ENCODE results near the gene BLNK.

BLNK gene

GRCh38 chr10:96288151-96288621, 16.8 kb upstream of the BLNK start:
- DNase-seq (ENCODE audit: low read depth in 2 of 2) = no peak

DNA sequence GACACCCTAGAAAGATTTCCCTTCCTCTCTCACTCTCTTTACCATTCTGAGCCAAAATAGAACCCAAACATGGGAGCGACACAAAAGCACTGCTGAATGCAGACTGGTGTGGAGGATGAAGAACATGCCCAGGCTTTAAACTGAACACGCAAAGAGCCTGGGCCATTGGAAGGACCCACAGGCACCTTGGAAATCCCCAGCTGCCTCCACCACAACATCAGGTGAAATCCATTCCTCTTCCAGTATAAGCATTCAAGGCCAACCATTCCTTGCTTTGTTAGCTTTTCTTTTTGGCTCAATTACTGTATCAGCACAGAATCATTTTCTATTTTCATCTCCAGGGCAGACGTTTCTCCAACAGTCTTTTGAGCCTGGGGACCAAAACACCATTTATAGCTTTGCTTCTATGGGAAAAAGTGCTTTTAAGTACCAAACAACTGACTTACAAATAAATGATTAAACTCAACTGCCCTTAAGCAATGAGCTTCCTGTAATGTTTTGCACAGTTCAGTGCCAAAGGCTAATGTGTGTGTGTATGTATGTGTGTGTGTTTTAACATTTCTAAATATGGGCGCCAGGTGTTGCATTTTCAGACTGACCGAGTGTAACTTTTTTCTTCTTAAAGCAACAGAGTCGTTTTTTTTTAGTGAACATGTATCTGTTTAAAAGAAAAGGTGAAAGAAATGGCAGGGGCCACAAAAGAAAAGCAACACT, 16.2 kb upstream of the BLNK start:
- no peak for DNase-seq (ENCODE audit: low read depth in 2 of 2)

DNA sequence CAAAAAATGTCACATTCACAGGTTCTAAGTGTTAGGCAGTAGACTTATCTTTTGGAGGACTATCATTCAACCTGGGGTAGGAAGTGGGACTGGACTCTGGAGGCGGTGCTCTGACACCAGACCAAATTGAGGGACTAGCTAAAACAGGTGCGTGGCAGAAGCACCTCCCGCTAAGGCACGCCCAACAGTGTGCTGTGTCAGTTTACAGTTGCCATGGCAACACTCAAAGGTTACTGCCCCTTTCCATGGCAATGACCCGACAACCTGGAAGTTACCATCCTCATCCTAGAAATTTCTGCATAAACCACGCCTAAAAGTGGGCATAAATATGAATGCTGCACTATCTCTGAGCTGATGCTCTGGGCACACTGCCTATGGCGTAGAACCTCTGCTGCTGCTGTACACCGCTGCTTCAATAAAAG, 14.0 kb upstream of the BLNK start:
- DNase-seq (ENCODE audit: low read depth in 2 of 2) = no peak

DNA sequence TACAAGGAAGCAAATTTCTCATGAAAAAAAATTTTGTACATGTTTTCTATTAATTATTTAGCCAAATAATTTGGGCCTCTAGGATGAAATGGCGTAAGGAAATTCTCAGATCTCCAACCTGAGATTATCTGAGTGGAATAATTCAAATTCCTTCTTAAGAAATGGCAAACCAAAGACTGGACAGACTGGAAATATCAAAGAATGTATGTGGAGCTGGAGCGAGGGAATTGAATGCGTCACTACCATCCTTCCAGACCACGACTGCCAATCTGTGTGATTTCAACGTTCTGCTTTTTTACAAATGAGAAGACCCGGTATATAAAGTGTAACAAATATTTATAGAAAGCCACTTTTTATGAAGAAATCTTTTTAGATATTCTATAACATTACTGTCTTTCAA, 12.4 kb upstream of the BLNK start:
- DNase-seq (ENCODE audit: low read depth in 2 of 2) = no peak

GRCh38 chr10:96283351-96283750, 12.0 kb upstream of the BLNK start:
- no peak for DNase-seq (ENCODE audit: low read depth in 2 of 2)

- DNase-seq (ENCODE audit: low read depth in 2 of 2) = no peak
These were observed 10.2 kb upstream of the BLNK start for GRCh38 chr10:96281444-96282029.

- DNase-seq (ENCODE audit: low read depth in 2 of 2) = no peak
These were observed 9.5 kb upstream of the BLNK start for GRCh38 chr10:96280859-96281258.

GRCh38 chr10:96279191-96279641, 7.8 kb upstream of the BLNK start:
- DNase-seq (ENCODE audit: low read depth in 2 of 2) = no peak

- DNase-seq (ENCODE audit: low read depth in 2 of 2) = no peak
These were observed 5.5 kb upstream of the BLNK start for GRCh38 chr10:96276831-96277230.

GRCh38 chr10:96276426-96276825, 5.1 kb upstream of the BLNK start:
- DNase-seq (ENCODE audit: low read depth in 2 of 2) = no peak

GRCh38 chr10:96275685-96276418, 4.5 kb upstream of the BLNK start:
- DNase-seq (ENCODE audit: low read depth in 2 of 2) = no peak

GRCh38 chr10:96272316-96273280, 1.2 kb upstream of the BLNK start:
- no peak for DNase-seq (ENCODE audit: low read depth in 2 of 2)

DNA sequence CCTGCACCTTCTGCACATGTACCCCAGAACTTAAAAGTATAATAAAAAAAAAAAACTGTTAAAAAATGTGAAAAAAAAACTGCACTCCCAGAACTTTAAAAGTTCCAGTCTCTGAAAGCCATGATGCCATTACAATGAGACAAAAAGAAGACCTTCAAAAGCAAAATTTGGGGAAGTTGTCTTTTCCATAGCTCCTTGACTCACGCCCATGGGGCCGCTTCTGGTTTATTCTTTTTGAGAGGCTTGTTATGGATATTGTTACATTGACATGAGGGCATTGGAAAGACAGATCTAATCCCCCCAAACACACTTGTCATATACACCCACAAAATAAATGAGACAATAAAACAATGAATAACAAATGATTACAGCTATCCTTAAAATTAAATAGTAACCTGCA, 798 bp downstream of the BLNK start:
- no peak for DNase-seq (ENCODE audit: low read depth in 2 of 2)

- no peak for DNase-seq (ENCODE audit: low read depth in 2 of 2)
These were observed 1.7 kb downstream of the BLNK start for GRCh38 chr10:96269438-96270300.

DNA sequence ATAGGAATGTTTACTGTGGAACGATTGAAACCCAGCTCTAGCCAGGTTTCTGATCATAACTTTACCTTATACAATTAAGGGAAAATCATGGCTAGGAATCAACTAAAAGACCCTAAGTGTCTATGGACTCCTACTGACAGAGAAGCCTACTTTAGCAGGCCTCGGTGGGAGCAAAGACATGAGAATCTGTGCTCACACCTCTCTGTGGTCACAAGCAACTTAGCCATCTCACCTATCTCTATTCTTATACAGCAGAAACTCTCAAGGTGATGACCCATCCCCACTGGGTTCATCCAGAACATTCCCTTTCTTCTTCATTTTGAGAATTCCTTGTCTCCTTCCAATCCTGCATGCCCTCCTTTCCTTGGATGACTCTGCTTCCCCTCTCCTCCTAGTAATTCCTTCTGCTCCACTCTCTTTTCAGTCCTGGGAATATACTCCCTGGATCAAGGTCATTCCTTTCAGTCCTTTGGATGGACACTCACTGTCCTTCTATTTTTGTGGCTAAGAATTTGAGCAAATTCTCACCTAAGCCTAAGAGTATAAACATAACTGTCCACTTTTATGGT, 2.9 kb downstream of the BLNK start:
- DNase-seq (ENCODE audit: low read depth in 2 of 2) = no peak

DNA sequence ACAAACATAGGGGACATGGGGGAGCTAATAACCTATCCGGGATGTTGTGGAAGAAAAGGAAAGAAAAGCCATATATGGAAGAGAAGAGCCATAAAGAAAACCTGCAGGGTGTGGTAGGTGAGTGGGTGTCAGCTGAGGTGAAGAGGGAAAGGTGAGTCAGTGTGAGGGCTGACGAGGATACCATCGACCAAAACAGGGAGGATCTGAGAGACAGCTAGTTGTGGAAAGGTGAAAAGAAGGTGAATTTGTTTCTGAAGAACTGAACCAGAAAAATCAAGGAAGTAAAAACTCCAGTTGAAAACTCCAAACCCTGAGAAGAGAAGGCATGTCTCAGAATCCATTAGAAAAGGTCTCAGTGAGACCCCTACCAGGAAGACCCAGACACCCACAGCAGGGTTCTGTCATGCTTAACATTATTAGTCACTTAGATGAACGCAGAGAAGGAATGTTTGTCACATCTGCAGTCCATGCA, 4.1 kb downstream of the BLNK start:
- DNase-seq (ENCODE audit: low read depth in 2 of 2) = no peak

DNA sequence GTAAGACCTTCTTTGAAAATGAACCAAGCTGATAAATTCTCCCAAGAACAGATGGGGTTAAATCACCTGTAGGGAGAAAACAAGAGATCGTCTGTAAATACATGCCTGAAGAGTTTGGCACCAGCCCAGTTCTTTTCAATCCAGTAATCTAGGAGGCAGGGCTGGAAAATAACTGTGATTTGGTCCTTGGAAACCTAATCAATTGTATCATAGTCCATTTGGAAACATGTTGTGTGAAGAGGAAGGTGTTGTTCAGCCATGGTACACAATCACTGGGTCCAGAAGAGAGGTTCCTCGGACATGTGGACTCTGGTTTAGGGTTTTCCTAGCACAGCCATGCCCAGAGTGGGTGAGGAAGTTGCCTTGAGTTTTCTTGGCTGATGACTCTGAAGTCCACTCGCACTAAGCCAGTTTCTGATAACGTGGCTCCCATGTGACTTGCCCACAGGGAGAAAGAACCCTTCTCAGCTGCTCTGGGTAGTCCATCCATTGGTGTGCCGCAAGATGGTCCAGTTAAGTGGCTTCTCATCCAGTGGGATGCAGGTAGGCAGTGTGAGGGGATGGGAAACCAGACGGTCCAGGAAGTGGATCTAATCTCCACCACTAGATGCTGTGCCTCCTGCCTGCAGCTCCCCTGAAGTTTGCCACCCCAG, 5.1 kb downstream of the BLNK start:
- no peak for DNase-seq (ENCODE audit: low read depth in 2 of 2)

DNA sequence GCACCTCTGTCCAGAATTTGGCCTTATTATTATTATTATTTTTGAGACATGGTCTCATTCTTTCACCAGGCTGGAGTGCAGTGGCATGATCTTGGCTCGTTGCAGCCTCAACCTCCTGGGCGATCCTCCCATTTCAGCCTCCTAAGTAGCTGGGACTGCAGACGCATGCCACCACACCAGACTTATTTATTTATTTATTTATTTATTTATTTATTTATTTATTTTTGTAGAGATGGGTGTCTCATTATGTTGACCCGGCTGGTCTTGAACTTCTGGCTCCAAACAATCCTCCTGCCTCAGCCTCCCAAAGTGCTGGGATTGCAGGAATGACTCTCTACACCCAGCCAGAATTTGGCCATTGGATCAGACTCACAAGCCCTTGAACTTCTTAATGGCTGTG, 6.4 kb downstream of the BLNK start:
- no peak for DNase-seq (ENCODE audit: low read depth in 2 of 2)

GRCh38 chr10:96263669-96264068, 7.7 kb downstream of the BLNK start:
- DNase-seq (ENCODE audit: low read depth in 2 of 2) = no peak

GRCh38 chr10:96263176-96263575, 8.2 kb downstream of the BLNK start:
- no peak for DNase-seq (ENCODE audit: low read depth in 2 of 2)

Measured in stimulated activated CD8-positive, alpha-beta memory T cell treated with anti-CD3 and anti-CD28 coated beads, Interleukin-7, amount 100 ng/mL, for 4 hours (primary cell).